Endothelial cell of umbilical vein (primary cell): ENCODE measurements around the gene SLC26A2.

Source experiments
- EZH2 ChIP-seq: IDR thresholded peaks from 2 replicates; pipeline ENCODE4 v1.6.1; 2012; ENCODE audit warnings: borderline replicate concordance, low read depth, mild to moderate bottlenecking, moderate library complexity, low read length, inconsistent platforms; ENCODE audit not compliant: severe bottlenecking
- FOS ChIP-seq: IDR thresholded peaks from 2 replicates; pipeline ENCODE4 v1.6.1; 2011; ENCODE audit warnings: mild to moderate bottlenecking, low read length, moderate library complexity, borderline replicate concordance; ENCODE audit not compliant: insufficient read depth
- POLR2A ChIP-seq: IDR thresholded peaks from 2 replicates; pipeline ENCODE4 v1.6.1; 2012; ENCODE audit warnings: low read depth, mild to moderate bottlenecking, control low read depth, low read length
- TF ChIP-seq, protein P1 (sequence below), 2 donors: IDR thresholded peaks; 1 replicate in 1 of 2; 2 replicates in 1 of 2; pipeline ENCODE4 v1.5.1; 2011; ENCODE audit warnings: low read length in 2 of 2, mild to moderate bottlenecking in 2 of 2, moderate library complexity in 2 of 2, control low read depth in 1 of 2, inconsistent platforms in 1 of 2, low read depth in 1 of 2; ENCODE audit not compliant: insufficient read depth in 1 of 2; ENCODE audit errors: extremely low read depth in 1 of 2
- TF ChIP-seq, protein P2 (sequence below): IDR thresholded peaks from 2 replicates; pipeline ENCODE4 v1.6.1; 2011; ENCODE audit not compliant: insufficient read depth, insufficient read length

DNA sequence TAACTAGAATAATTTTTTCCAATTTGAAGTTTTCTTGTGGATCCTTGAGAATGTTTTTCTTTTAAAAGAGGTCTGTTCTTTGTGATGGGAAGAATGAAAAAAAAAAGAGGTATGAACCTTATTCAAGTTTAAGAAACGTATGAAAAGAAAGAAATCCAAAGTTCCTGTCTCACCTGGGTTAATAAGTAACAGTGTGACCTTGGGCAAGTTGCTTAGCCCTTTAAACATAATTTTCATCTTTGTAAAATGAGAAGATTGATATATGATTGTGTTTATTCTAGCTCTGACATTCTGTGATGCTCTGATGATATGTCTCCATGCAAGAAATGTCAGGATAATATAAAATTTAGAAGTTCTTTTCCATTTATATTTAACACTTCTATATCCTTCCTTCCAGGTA is 19.3 kb downstream of the SLC26A2 start:
- TF ChIP-seq EZH2, result no peak
- TF ChIP-seq, protein P1, sequence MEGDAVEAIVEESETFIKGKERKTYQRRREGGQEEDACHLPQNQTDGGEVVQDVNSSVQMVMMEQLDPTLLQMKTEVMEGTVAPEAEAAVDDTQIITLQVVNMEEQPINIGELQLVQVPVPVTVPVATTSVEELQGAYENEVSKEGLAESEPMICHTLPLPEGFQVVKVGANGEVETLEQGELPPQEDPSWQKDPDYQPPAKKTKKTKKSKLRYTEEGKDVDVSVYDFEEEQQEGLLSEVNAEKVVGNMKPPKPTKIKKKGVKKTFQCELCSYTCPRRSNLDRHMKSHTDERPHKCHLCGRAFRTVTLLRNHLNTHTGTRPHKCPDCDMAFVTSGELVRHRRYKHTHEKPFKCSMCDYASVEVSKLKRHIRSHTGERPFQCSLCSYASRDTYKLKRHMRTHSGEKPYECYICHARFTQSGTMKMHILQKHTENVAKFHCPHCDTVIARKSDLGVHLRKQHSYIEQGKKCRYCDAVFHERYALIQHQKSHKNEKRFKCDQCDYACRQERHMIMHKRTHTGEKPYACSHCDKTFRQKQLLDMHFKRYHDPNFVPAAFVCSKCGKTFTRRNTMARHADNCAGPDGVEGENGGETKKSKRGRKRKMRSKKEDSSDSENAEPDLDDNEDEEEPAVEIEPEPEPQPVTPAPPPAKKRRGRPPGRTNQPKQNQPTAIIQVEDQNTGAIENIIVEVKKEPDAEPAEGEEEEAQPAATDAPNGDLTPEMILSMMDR (IDR thresholded peaks at IDR 0.05; ENCODE audit: extremely low read depth in 1 of 2, insufficient read depth in 1 of 2, low read depth in 1 of 2, low read length in 2 of 2), result no peak
- TF ChIP-seq POLR2A, result no peak
- TF ChIP-seq, protein P2, sequence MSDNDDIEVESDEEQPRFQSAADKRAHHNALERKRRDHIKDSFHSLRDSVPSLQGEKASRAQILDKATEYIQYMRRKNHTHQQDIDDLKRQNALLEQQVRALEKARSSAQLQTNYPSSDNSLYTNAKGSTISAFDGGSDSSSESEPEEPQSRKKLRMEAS, result no peak
- TF ChIP-seq FOS, result no peak
